Activated CD4-positive, alpha-beta T cell treated with anti-CD3 and anti-CD28 coated beads for 36 hours (primary cell): ENCODE results near the gene ALDH1A3. TPM values are rescaled to one million over a fixed set of nuclear protein-coding genes. Genes with fewer than 3 reads are reported as not detected.

Experiments used
- ATAC-seq: fragments of 200-7000 bp; cut with Tn5 transposase; one replicate; pipeline ENCODE4 v1.10.0; 2021; ENCODE audit warnings: mild to moderate bottlenecking, moderate library complexity
- CTCF ChIA-PET: fragments of 350-600 bp; sonication (Branson Sonifier 250); formaldehyde crosslinking; loops from one replicate; lab custom pipeline; 2021; ENCODE audit warnings: antibody characterized with exemption; lab: Charles Lee
- POLR2A ChIA-PET: fragments of 350-600 bp; sonication (Branson Sonifier 250); formaldehyde crosslinking; loops from one replicate; lab custom pipeline; 2021; ENCODE audit warnings: antibody characterized with exemption, inconsistent platforms; lab: Charles Lee
- DNase-seq: peaks from one replicate; pipeline ENCODE4 v3.0.0-alpha.2; 2020
- H3K27ac Mint-ChIP-seq: one replicate; pipeline ENCODE4 v1.8.0; 2021; ENCODE audit warnings: mixed read lengths
- H3K27me3 Mint-ChIP-seq: one replicate; pipeline ENCODE4 v1.8.0; 2021; ENCODE audit warnings: mixed read lengths
- H3K36me3 Mint-ChIP-seq: one replicate; pipeline ENCODE4 v1.8.0; 2021; ENCODE audit warnings: low read depth, mixed read lengths
- H3K4me1 Mint-ChIP-seq: one replicate; pipeline ENCODE4 v1.8.0; 2021; ENCODE audit warnings: mixed read lengths
- H3K4me3 Mint-ChIP-seq: one replicate; pipeline ENCODE4 v1.8.0; 2021; ENCODE audit warnings: mild to moderate bottlenecking, moderate library complexity, mixed read lengths
- H3K9me3 Mint-ChIP-seq: one replicate; pipeline ENCODE4 v1.8.0; 2021; ENCODE audit warnings: low read depth, mixed read lengths
- intact Hi-C, 2 experiments: fragments of 100-400 bp; cut with DNase I in 1 of 2; cut with micrococcal nuclease in 1 of 2; formaldehyde crosslinking; loops; one replicate each; pipeline versions ENCODE4 v1.14.2 to v1.15.1; 2022 to 2024; cut with DNase I, micrococcal nuclease
- total RNA-seq, 2 experiments: library from RNA; stranded (reverse); gene quantifications; one replicate each; pipeline ENCODE4 v1.2.3, GENCODE V29; 2021

ALDH1A3 gene
- total RNA-seq, 2 experiments from 2014 or later: not detected

- no peak for DNase-seq
- CTCF ChIA-PET: interaction anchor here (0.8 kb wide), 1 partner anchor 108 kb away, joined by 3 read pairs; no protein-coding TSS in a partner anchor
- intact Hi-C loops: no loop called here
Measured at GRCh38 chr15:100898661-100899462, 19.2 kb downstream of the ALDH1A3 start.

GRCh38 chr15:100899601-100900000, 20.0 kb downstream of the ALDH1A3 start:
- DNase-seq (no peak), ATAC-seq (no peak)
- intact Hi-C loops: no loop called here
- no peaks in the 10 kb centered on the region for H3K9me3 Mint-ChIP-seq
- POLR2A ChIA-PET: no interaction called here
- no peaks in the 10 kb centered on the region for H3K36me3 Mint-ChIP-seq
- CTCF ChIA-PET: no interaction called here
- H3K27ac Mint-ChIP-seq: no peak overlapping the region
- no peaks in the 10 kb centered on the region for H3K4me1 Mint-ChIP-seq
- H3K4me3 Mint-ChIP-seq: no peak overlapping the region
- H3K27me3 Mint-ChIP-seq: no peaks in the 10 kb centered on the region

More at GRCh38 chr15:100898661-100899462, 19.2 kb downstream of the ALDH1A3 start:
- peaks cover 2% of the 10 kb centered on the region for H3K27me3 Mint-ChIP-seq
- no peaks in the 10 kb centered on the region for H3K36me3 Mint-ChIP-seq
- H3K27ac Mint-ChIP-seq: no peak overlapping the region
- no peaks in the 10 kb centered on the region for H3K4me1 Mint-ChIP-seq
- no peak for ATAC-seq
- POLR2A ChIA-PET: no interaction called here
- H3K9me3 Mint-ChIP-seq: no peaks in the 10 kb centered on the region
- no peak overlapping the region for H3K4me3 Mint-ChIP-seq

GRCh38 chr15:100900136-100900794, 20.6 kb downstream of the ALDH1A3 start:
- Mint-ChIP-seq H3K9me3 (no peaks in the 10 kb centered on the region), H3K4me3 (no peak overlapping the region), H3K27ac (no peak overlapping the region), H3K36me3 (no peaks in the 10 kb centered on the region), H3K4me1 (no peaks in the 10 kb centered on the region), H3K27me3 (no peaks in the 10 kb centered on the region)
- no peak for DNase-seq
- no peak for ATAC-seq
- ChIA-PET POLR2A (no interaction called here), CTCF (no interaction called here)
- intact Hi-C loops: no loop called here

GRCh38 chr15:100900795-100901169, 21.2 kb downstream of the ALDH1A3 start:
- no peaks in the 10 kb centered on the region for H3K36me3 Mint-ChIP-seq
- H3K4me1 Mint-ChIP-seq: no peaks in the 10 kb centered on the region
- CTCF ChIA-PET: no interaction called here
- no peak overlapping the region for H3K4me3 Mint-ChIP-seq
- DNase-seq: no peak
- no peak overlapping the region for H3K27ac Mint-ChIP-seq
- POLR2A ChIA-PET: no interaction called here
- no peaks in the 10 kb centered on the region for H3K9me3 Mint-ChIP-seq
- intact Hi-C loops: no loop called here
- no peak for ATAC-seq
- no peaks in the 10 kb centered on the region for H3K27me3 Mint-ChIP-seq

- Mint-ChIP-seq H3K4me1 (no peaks in the 10 kb centered on the region), H3K36me3 (no peaks in the 10 kb centered on the region), H3K27me3 (no peaks in the 10 kb centered on the region), H3K4me3 (no peak overlapping the region), H3K9me3 (no peaks in the 10 kb centered on the region), H3K27ac (no peak overlapping the region)
- intact Hi-C loops: no loop called here
- no peak for DNase-seq
- ChIA-PET POLR2A (no interaction called here), CTCF (interaction anchor here (1.5 kb wide), 1 partner anchor 17 kb away, joined by 3 read pairs; no protein-coding TSS in a partner anchor)
- ATAC-seq: no peak
Measured at GRCh38 chr15:100901296-100901695, 21.7 kb downstream of the ALDH1A3 start.

- H3K4me3 Mint-ChIP-seq: no peak overlapping the region
- H3K27me3 Mint-ChIP-seq: peaks cover 3% of the 10 kb centered on the region
- no peaks in the 10 kb centered on the region for H3K36me3 Mint-ChIP-seq
- intact Hi-C loops: no loop called here
- POLR2A ChIA-PET: no interaction called here
- no peaks in the 10 kb centered on the region for H3K9me3 Mint-ChIP-seq
- no peak overlapping the region for H3K27ac Mint-ChIP-seq
- CTCF ChIA-PET: interaction anchor here (1.3 to 1.5 kb wide), 2 partner anchors 16 to 106 kb away, joined by 3 to 5 read pairs; no protein-coding TSS in a partner anchor
- no peak for ATAC-seq
- no peak for DNase-seq
- H3K4me1 Mint-ChIP-seq: no peaks in the 10 kb centered on the region
Measured at GRCh38 chr15:100901702-100902435, 22.2 kb downstream of the ALDH1A3 start.

GRCh38 chr15:100902436-100903167, 23.0 kb downstream of the ALDH1A3 start:
- intact Hi-C loops: no loop called here
- Mint-ChIP-seq H3K27me3 (peaks cover 3% of the 10 kb centered on the region), H3K9me3 (no peaks in the 10 kb centered on the region), H3K27ac (no peak overlapping the region), H3K4me1 (no peaks in the 10 kb centered on the region), H3K4me3 (no peak overlapping the region), H3K36me3 (no peaks in the 10 kb centered on the region)
- ChIA-PET CTCF (interaction anchor here (1.3 to 1.5 kb wide), 2 partner anchors 15 to 106 kb away, joined by 3 to 5 read pairs; no protein-coding TSS in a partner anchor), POLR2A (no interaction called here)
- ATAC-seq (no peak), DNase-seq (no peak)

- CTCF ChIA-PET: interaction anchor here (1.3 kb wide), 1 partner anchor 105 kb away, joined by 5 read pairs; no protein-coding TSS in a partner anchor
- no peaks in the 10 kb centered on the region for H3K9me3 Mint-ChIP-seq
- intact Hi-C loops: no loop called here
- H3K27ac Mint-ChIP-seq: no peak overlapping the region
- POLR2A ChIA-PET: no interaction called here
- DNase-seq (no peak), ATAC-seq (no peak)
- no peak overlapping the region for H3K4me3 Mint-ChIP-seq
- no peaks in the 10 kb centered on the region for H3K36me3 Mint-ChIP-seq
- no peaks in the 10 kb centered on the region for H3K4me1 Mint-ChIP-seq
- H3K27me3 Mint-ChIP-seq: peaks cover 3% of the 10 kb centered on the region
Measured at GRCh38 chr15:100903168-100903554, 23.5 kb downstream of the ALDH1A3 start.

- POLR2A ChIA-PET: no interaction called here
- no peaks in the 10 kb centered on the region for H3K36me3 Mint-ChIP-seq
- no peak overlapping the region for H3K27ac Mint-ChIP-seq
- H3K4me1 Mint-ChIP-seq: no peaks in the 10 kb centered on the region
- DNase-seq (no peak), ATAC-seq (no peak)
- no peak overlapping the region for H3K4me3 Mint-ChIP-seq
- peaks cover 3% of the 10 kb centered on the region for H3K27me3 Mint-ChIP-seq
- H3K9me3 Mint-ChIP-seq: no peaks in the 10 kb centered on the region
- CTCF ChIA-PET: interaction anchor here (0.8 kb wide), 2 partner anchors 12 to 102 kb away, joined by 3 read pairs; no protein-coding TSS in a partner anchor
- intact Hi-C loops: no loop called here
Measured at GRCh38 chr15:100905850-100906249, 26.2 kb downstream of the ALDH1A3 start.

GRCh38 chr15:100908466-100908865, 28.8 kb downstream of the ALDH1A3 start:
- H3K4me3 Mint-ChIP-seq: no peak overlapping the region
- ChIA-PET POLR2A (no interaction called here), CTCF (interaction anchor here (1.2 kb wide), 1 partner anchor 9 kb away, joined by 9 read pairs; no protein-coding TSS in a partner anchor)
- no peaks in the 10 kb centered on the region for H3K4me1 Mint-ChIP-seq
- intact Hi-C loops: no loop called here
- peaks cover 14% of the 10 kb centered on the region for H3K27me3 Mint-ChIP-seq
- no peaks in the 10 kb centered on the region for H3K36me3 Mint-ChIP-seq
- no peak for ATAC-seq
- DNase-seq: no peak
- no peaks in the 10 kb centered on the region for H3K9me3 Mint-ChIP-seq
- no peak overlapping the region for H3K27ac Mint-ChIP-seq

GRCh38 chr15:100909565-100909964, 29.9 kb downstream of the ALDH1A3 start:
- ATAC-seq (no peak), DNase-seq (no peak)
- intact Hi-C loops: no loop called here
- H3K4me3 Mint-ChIP-seq: no peak overlapping the region
- H3K4me1 Mint-ChIP-seq: no peaks in the 10 kb centered on the region
- no peak overlapping the region for H3K27ac Mint-ChIP-seq
- H3K36me3 Mint-ChIP-seq: no peaks in the 10 kb centered on the region
- CTCF ChIA-PET: no interaction called here
- peaks cover 20% of the 10 kb centered on the region for H3K27me3 Mint-ChIP-seq
- POLR2A ChIA-PET: no interaction called here
- H3K9me3 Mint-ChIP-seq: no peaks in the 10 kb centered on the region
